Measurements from ENCODE around the gene CHD9.

GRCh38 chr16:53304334-53304733 lies 249.5 kb downstream of the CHD9 start:
- TF ChIP-seq POLR2A (IDR thresholded peaks at IDR 0.05) (no peak), CTCF (IDR thresholded peaks at IDR 0.05) (no peak)
